ENCODE results near the gene KCTD16.

DNA sequence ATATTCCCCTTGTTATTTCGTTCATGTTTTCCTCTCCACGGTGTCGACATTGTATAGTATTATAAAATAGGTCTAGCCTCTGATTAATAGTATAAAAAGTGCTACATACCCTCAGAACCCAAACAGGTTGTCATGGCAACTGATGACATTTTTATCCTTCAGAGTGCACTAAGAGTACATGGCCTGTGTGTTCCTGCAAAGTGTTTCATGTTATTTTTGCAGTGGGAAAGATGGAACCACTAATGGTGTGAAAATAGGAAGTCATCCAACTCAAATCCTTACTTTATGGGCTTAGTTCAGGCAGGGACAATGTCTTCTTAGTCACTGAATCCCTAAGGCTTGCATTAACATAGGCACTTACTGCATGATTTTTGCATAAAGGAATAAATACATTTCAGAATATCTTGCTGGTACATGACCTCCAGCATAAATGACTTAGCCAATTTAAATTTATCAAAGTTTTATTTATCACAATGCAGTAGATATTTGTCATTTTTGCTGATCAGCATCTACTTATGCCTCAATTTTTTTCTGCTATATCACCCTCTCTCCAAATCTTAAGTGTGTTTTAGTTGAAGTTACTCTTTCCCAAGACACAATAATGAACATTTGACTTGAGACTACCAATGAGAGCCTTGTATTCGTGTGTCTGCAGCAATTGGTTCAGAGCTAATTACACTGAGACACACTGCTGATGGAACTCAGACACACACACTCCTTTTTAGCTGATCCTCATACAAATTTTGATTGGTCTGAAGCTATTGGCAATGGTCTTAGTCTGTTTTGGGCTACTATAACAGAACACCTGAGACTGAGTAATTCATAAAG is 243.7 kb downstream of the KCTD16 start:
- TF ChIP-seq, protein P1, sequence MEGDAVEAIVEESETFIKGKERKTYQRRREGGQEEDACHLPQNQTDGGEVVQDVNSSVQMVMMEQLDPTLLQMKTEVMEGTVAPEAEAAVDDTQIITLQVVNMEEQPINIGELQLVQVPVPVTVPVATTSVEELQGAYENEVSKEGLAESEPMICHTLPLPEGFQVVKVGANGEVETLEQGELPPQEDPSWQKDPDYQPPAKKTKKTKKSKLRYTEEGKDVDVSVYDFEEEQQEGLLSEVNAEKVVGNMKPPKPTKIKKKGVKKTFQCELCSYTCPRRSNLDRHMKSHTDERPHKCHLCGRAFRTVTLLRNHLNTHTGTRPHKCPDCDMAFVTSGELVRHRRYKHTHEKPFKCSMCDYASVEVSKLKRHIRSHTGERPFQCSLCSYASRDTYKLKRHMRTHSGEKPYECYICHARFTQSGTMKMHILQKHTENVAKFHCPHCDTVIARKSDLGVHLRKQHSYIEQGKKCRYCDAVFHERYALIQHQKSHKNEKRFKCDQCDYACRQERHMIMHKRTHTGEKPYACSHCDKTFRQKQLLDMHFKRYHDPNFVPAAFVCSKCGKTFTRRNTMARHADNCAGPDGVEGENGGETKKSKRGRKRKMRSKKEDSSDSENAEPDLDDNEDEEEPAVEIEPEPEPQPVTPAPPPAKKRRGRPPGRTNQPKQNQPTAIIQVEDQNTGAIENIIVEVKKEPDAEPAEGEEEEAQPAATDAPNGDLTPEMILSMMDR (IDR thresholded peaks at IDR 0.05) = no peak
- no peak for TF ChIP-seq POLR2A (IDR thresholded peaks at IDR 0.05)
